NCI-H1417 (cell line): ENCODE measurements around the gene SORCS2.

ENCODE experiments used
- DNase-seq, 3 experiments: peaks; one replicate each; lab custom pipeline; 2025; lab: John Stamatoyannopoulos, UW

The SORCS2 gene

DNA sequence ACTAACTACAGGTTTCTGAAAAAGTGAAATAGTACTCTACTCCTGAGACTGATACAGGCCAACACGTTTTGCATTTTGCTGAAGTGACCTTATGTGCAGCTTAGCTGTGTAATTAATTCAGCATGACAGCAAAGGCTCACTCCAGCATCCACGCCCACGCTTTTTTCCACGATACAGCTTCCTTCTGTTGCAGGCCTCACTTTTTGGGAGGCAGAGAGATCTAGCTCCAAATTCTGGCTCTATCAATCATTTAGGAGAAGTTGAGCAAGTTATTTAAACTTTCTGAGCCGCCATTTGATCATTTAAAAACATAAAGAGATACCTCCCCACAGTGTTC lies 587.1 kb downstream of the SORCS2 start:
- DNase-seq = no peak

DNA sequence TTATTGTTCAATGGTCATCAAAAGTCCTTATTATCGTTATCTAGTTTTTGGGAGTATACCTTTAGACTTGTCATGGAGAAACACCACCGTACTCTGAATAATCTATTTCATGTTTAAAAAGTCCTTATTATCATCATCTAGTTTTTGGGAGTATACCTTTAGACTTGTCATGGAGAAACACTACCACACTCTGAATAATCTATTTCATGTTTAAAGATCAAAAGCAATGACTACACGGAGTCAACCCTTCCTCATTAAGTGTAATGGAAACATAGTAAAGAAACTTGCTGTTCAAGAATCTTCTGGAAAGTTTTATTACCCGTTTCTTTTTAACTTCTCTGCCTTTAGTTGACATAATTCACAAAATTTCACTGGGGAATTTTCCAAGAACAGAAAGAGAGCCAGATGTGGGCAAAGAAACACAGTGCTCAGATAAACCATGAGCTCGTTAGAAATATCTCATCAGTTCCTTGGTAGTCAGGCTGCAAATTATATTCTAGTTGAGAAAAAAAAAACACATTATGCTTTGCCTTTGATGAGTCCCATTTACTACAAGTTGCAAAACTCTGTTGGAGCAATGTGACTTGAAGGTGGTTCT lies 588.5 kb downstream of the SORCS2 start:
- DNase-seq = no peak

DNA sequence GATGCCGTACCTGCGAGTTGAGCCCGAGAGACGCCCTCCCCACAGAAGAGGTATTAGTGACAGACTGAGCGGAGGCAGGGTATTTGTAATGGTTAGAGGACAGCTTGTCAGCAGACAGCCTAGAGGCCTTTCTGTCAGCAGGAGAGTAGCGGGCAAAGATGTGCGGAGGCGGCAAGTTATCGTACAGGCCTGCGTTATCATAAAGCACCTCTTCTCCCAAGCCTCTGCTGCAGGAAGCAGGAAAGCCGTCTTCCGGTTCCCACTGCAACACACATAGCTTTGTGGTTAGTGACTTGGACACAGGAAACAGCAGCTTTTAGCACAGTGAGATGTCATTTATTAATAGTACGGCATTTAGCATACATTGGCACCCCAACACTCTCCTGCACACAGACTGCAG lies 589.0 kb downstream of the SORCS2 start:
- no peak for DNase-seq

DNA sequence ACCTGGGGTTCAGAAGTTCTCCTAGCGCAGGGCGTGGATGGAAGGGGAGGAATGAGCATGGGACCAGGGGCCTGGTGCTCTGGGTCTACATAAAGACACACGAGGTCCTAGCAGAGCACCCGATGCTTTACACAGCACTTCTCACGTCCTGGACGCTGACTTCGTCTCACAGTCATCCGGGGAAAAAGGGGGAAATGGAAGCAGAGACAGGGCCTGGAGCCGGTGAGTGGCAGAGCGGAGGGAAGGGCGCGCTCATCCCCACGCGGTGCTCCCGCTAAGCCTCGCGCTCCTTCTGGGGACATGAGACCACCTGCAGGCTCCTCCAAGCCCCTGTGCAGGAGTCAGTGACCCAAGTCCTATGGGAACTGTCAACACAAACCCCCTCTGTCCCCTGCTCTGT lies 589.7 kb downstream of the SORCS2 start:
- DNase-seq = no peak

DNA sequence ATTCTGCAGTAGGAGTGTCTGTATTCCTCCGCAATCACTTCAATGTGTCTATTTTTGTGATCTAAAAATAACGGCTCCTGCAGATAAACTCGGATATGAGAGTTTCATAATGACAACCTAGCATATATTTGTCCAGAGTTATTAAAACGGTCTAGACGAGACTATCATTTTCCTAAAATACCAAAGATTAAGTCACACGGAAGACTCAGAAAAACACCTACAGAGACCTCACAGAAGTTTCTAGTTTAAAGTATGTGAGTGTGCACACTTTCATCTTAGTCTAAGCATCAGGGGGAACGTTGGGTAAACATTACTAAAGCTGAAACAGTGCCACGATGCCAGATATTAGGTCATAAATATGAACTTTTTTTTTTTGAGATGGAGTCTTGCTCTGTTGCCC lies 590.4 kb downstream of the SORCS2 start:
- DNase-seq = no peak

DNA sequence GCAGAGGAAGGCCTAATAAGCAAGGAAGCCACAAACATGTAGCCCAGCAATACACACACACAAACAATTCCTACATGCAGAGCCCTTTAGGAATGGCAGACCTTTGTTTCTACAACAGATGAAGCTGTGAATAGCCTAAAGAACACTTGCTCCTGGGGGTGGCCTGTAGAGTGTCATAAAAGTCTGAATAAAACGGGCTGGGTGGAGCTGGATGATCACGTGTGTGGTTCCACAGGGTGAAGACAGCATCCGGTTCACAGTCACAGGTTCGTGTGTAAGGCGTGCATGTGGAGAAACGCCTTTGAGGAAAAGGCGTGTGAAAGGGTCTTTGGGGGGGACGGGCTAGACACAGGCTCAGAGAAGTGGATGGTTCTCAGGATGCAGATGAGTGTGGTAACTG lies 591.2 kb downstream of the SORCS2 start:
- no peak for DNase-seq

DNA sequence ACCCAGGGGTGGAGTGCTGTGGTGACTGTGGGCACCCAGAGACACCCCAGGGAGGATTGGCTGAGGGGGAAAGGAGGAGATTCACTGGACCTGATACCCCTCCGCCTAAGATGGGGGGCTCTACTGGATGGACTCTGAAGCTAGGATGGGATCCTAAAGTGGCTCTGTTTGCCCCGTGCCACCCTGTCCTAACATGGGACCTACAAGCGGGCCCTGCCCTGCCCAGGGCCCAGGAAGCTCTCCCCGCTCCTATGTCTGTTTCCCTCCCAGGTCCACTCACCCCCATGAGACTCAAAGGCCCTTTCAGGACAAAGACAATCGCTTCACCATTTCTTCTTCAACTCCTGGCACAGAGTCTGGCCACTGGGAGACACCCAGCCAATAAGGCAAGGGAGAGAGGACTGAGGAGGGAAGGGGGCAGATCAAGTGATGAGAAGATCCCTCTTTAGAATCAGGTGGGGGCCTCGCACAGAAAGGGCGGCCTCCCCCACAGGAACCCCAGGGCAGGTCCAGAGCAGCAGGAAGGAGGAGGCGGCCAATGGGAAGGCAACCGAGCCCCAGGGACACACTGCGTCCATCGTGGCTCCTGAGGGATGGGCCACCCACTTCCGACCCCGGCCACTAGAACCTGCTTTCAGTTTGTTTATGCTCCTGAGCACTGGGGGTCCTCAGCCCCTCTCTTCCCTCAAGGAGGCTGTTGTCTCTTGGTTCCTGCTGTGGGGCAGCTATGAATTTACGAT lies 592.0 kb downstream of the SORCS2 start:
- no peak for DNase-seq

DNA sequence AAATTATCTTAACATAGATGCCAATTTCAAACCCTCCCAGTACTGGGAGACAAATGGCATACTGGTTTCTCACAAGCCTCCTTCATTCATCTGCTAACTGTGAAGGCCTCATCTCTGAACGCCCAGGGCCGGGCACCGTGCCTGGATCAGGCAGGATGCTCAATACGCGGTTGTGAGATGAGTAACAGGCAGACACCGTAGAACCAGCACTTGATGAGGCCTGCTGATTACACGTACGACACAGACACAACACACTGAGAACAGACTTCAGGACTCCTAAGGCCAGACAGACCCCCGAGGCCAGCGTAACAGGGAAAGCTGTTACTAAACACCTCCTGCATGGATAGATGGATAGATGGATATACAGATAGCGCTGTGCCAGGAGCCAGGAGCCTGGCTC lies 592.7 kb downstream of the SORCS2 start:
- no peak for DNase-seq

DNA sequence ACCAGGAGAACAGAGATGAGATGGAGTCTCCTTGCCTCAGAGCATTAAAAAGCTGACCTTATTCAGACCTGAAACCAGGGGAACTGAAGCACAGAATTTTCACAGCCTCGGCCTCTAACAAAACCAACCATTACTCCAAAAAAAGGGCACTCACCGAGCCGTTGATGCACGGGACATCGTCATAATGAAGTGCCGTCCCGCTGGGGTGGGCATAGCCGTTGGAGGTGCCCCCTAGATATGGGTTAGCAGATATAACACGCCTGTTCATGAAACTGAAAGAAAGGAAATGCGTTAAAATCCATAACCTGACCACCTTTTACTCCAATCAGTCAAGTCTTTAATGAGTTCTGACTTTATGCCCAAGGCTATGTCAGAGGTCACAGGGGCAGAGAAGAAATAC lies 593.7 kb downstream of the SORCS2 start:
- no peak for DNase-seq

DNA sequence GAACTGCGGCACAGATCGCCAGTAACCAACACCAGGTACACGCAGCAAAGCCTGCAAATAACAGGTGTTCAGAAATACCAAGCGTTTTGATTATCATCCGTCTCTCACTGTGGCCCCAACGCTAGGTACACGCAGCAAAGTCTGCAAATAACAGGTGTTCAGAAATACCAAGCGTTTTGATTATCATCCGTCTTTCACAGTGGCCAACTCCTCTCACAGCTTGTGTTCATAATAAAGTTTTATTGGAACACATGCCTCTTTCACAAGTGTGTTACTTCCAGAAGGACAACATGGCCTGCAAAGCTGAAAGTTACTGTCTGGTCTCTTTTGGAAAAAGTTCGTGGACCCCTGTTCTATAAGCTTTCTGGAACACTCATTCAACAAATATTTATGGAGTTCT lies 594.2 kb downstream of the SORCS2 start:
- no peak for DNase-seq

DNA sequence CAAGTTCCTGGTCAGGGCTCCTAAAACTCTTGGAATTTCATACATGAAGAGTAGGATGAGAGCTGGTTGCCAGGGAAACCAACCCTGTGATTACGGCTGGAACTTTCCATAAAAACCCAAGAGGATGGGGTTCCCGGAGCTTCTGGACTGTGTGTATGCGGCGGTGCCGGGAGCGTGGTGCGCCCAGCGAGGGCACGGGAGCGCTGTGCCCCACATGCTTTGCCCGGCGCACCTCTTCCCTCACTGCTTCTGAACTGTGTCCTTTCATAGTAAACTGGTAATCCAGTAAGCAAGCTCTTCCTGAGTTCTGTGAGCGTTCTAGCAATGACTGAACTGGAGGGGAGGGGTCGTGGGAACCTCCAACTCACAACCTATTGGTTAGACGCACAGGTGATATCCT lies 594.7 kb downstream of the SORCS2 start:
- DNase-seq = no peak

DNA sequence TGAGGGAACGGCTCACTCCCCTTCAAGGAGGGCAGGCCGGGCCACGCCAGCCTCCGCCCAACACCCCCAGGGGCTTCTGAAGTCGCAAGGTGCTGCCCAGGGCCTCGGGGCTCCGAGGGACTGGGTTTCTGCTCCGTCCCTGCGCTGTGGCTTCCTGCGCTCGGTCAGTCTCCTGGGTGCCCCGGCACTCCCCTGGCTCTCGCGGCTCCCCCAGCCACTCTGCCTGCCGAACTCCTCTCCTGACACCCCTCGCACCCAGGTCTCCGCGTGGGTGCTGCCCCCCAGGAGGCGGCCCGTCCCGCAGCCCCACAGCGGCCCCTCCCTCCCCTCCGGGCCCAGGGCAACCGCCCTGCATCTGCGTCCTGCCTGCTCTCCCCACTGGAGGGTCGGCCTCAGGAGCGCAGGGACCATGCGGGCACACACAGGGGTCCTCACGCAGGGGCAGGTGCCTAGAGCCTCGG lies 595.4 kb downstream of the SORCS2 start:
- no peak for DNase-seq

DNA sequence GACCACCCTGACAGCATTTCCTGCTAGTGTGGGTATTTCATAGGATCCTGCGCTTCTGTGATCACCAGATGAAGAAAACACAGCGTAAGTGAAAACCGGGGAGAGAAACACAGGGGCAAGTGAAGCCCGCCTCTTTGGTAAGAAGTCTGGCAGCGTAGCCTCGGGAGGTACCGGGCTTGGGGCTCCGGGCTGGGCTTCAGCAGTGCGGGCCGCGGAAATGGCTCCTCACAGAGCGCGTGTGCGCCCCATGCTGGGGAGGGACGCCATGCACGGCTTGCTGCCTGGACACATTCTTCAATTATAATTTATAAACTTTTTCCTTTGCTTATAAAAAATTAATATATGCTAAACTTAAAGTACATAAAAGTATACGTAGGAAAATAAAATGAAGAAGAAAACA lies 595.9 kb downstream of the SORCS2 start:
- no peak for DNase-seq

DNA sequence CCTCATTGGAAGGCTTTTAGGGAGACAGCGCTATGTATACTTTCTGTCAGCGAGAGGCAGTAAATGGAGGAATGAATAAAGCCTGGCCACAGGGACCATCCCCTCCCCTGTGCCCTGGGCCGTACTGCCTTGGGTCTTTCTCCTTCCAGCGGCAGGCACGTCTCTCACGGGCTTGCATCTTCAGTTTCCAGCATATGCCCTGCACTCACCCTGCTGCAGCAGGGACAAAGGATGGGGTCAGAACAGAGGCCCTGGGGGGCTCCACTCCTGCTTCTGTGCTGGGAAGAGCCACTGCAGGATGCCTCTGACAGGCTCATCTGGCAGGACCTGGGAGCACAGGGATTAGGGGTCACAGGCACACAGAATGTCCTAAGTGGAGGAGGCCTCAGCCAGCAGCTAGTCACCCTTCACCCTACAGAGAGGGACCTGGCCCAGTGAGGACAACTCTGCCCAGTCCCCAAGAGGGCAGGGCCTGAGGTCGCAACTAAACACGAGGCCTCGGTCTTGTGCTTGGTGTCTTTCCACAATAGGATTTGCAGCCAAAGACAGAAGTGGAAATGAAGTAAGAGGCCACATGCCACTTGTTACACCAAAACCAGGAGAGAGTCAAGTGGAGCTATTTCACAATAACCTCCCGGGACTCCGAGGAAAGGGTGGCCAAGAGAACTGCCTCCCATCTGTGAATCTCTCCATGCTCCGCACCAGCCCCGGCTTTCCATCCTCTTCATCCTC lies 596.5 kb downstream of the SORCS2 start:
- DNase-seq = no peak

DNA sequence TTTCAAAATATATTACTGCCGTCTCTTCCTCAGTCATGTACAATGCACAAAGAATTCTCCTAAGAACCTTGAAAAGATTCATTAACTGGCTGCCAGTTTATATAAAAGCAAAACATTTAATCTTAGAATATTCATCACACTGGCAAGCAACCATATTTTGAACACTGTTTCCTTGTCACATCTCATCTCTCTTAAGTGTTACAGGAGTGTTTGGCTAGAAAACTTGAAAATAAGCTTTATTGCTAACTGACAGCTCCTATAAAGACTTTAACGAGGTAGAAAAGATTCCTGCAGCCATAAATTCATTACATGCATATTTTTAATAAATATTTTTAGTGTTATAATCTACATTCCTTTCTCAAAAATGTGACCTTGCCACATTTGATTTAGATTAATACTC lies 597.7 kb downstream of the SORCS2 start:
- no peak for DNase-seq

DNA sequence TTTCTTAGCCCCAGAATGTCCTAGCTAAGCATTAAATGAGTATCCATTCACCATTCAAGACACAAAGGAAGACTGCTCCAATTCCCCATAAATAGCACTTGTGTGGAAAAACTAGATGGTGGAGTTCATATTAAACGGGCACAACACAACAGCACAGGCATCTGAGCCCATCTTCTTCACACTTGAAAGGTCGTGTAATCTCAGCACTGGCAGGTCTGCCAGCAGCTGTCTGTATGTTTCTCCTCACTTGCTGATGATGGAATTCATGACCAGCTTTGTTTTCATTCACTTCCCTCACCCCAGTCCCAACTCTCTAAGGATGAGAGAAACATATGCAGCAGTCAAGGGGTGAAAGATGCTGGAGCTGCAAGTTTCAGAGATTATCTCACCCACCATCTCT lies 598.7 kb downstream of the SORCS2 start:
- no peak for DNase-seq
